Pons (tissue), 1 donor: ENCODE measurements around the gene ZNF557.

Source experiments
- DNase-seq: peaks from one replicate; pipeline ENCODE4 v3.0.0-alpha.2; 2016; ENCODE audit warnings: low spot score

The ZNF557 gene

GRCh38 chr19:7125221-7125620 is 55.7 kb downstream of the ZNF557 start:
- DNase-seq: no peak

- no peak for DNase-seq
Observed at GRCh38 chr19:7126132-7126531, 56.6 kb downstream of the ZNF557 start.

DNA sequence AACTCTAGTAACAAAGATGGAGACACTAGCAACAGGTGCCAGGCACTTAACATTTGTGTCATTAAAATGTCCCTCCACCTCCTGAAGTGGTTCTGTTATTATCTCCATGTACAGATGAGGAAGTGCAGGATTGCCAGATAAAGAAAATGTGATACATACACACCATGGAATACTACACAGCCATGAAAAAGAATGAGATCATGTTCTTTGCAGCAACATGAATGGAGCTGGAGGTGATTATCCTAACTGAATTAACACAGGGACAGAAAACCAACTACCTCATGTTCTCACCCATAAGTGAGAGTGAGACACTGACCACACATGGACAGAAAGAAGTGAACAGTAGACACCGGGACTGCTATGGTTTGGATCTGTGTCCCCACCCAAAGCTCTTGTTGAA is 60.5 kb downstream of the ZNF557 start:
- no peak for DNase-seq

GRCh38 chr19:7132054-7132453 is 62.6 kb downstream of the ZNF557 start:
- DNase-seq: no peak

DNA sequence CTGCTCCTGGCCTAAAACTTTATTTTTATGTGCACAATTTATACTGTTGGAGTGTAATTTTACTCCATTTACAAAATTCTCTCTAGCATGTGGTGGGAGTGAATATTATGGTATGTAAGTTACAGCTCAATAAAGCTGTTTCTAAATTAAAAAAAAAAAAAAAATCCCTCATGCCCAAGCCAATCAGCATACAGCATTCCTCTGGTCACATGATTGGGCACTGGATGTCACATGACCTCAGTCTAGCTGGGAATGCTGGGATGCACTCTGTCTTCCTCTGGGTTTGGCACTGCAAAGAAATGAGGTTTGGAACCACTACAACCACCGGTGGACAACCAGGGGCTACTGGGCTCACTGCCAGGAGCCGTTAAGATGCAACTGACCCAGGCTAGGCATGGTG is 67.6 kb downstream of the ZNF557 start:
- DNase-seq: no peak
